GM12864 (cell line): Measurements from ENCODE around the gene LOXHD1.

ENCODE experiments used
- DNase-seq: peaks from one replicate; pipeline ENCODE4 v3.0.0-alpha.2; 2011; ENCODE audit warnings: low read depth
- H3K4me3 ChIP-seq: 2 replicates; pipeline ENCODE4 v1.5.1; 2011; ENCODE audit warnings: mild to moderate bottlenecking, low read depth, low read length, control low read depth
- CTCF ChIP-seq: IDR thresholded peaks from 2 replicates; pipeline ENCODE4 v1.5.1; 2011; ENCODE audit warnings: low read depth, mild to moderate bottlenecking, moderate library complexity, low read length, control low read depth, inconsistent platforms; ENCODE audit errors: missing control alignments

The LOXHD1 gene

DNA sequence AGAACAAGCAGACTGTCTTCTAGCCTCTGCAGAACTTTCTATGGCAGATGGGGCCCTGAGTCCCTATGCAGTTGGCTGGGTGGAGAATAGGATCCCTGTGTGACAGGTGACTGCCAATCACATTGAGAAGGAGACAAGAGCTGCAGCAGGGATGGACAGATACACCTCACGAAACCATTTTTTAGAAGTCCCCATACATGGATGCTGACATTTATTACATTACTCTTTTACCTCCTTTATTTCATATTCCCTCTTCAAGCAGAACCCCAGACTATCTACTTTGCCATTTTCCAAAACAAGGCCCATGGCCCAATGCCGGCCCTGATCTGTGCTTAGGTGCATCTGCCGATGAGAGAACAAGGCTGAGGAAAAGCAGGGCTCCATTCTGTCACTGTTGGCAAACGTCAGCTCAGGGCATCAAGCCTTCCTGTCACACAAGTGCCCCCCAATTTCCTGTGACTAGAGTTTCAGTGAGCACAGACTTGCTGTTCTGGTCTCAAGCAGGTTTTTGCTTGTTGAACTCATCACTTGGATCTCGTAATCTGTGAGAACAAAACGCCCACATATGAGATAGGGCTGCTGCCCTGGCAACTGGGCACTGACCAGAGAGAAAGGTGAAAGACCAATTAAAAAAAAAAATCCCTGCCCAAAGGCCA is 35.8 kb downstream of the LOXHD1 start:
- no peak overlapping the region for H3K4me3 ChIP-seq
- no peak for DNase-seq
- TF ChIP-seq CTCF = no peak

DNA sequence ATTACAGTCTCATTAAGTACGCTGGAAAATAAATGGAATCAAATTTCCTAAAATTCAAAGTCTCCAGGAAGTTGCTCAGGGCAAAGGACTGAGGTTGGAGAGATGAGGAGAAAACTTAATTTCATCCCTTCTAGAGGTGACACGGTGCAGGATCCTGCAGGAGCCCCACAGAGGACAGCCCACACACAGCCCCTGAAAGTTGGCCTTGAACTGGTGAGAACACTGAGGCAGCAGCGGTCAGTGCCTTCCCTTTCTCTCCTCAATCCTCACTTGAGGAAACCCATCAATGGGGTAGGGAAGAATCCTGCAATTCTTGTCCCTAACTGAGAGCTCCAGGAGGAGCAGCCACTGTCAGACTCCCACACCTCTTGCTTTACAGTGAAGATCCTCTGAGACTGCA is 37.5 kb downstream of the LOXHD1 start:
- H3K4me3 ChIP-seq = no peak overlapping the region
- no peak for TF ChIP-seq CTCF
- DNase-seq = no peak

DNA sequence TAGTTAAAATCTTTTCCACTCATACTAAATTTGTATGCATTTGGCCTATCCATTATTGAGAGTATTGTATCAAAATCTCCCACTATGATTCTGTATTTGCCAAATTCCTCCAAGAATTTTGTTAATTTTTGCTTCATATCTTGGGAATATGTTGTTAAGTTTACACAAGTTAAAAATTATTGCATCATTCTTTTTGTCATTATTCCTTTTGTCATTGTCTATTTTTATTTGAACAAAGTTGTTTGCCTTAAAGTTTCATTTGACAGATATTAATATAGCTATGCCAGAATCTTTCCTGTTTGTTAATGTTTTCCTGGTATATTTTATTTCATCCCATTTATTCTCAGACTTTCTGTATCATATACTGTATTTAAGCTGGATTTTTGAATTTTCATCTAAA is 41.3 kb downstream of the LOXHD1 start:
- no peak overlapping the region for H3K4me3 ChIP-seq
- TF ChIP-seq CTCF = no peak
- DNase-seq = no peak

DNA sequence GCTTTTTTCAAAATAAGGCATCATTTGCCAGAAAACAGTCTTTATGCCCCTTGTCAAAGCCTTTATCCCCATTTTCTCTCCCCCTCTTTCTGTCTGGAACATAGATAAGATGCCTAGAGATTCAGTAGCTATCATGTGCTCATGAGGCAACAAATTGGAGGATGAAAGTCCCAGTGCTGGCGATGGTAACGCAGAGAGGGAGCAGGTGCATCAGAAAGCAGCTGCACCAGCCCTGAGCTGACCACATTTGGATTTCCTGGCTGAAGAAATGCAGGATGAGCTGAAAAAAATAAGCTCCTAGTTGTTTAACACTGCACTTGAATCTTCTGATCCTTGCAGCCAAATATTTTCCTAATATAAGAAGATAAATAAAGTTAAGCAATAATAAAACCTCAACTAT is 48.0 kb downstream of the LOXHD1 start:
- TF ChIP-seq CTCF = no peak
- DNase-seq = no peak
- H3K4me3 ChIP-seq = no peak overlapping the region

GRCh38 chr18:46607926-46608325 is 49.1 kb downstream of the LOXHD1 start:
- no peak for DNase-seq
- H3K4me3 ChIP-seq = no peak overlapping the region
- TF ChIP-seq CTCF = no peak

DNA sequence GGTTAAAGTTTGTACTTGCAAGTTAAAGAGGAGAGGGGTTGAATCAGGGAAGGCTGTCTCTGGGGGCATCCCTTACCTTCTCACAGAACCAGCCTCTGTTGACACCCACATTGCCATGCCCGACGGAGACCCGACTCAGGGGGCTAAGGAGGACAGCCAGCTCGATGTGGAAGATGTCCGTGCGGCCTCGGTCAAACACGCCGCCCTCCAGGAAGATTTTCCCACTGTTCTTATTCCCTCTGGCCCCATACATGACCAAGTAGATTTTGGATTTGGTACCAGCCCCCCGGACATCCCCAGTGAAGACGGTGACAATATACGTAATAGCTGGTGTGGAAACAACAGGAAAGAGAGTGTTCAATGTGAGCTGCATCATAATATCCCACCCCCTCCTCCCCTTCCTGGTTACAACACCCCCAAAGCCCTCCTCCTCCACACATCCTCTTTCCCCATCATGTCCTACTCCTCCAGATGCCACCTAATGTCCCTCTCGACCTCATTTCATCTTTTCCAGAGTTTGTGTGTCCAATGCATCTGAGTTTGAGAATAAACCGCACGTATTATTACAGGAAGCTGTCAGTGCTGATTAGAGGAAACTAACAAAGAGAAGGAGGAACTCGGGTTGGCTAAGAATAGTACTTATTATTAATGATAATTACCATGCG is 55.7 kb downstream of the LOXHD1 start:
- no peak for TF ChIP-seq CTCF
- no peak for DNase-seq

GRCh38 chr18:46596119-46596518 is 60.9 kb downstream of the LOXHD1 start:
- H3K4me3 ChIP-seq = no peak overlapping the region
- no peak for DNase-seq
- TF ChIP-seq CTCF = no peak

More for the DNA sequence above, 55.7 kb downstream of the LOXHD1 start:
- no peak overlapping the region for H3K4me3 ChIP-seq
